CD4-positive, alpha-beta T cell treated with Interleukin-15 for 4 hours (primary cell): ENCODE results near the gene ECE1.
"Not testable (repeated sequence)": the region's sequence is repeated elsewhere in the genome, so short reads cannot be mapped to it uniquely, and the experiment has no call there.

Experiments
- DNase-seq: peaks from one replicate; pipeline ENCODE4 v3.0.0-alpha.2; 2020; ENCODE audit warnings: low spot score

ECE1 gene

DNA sequence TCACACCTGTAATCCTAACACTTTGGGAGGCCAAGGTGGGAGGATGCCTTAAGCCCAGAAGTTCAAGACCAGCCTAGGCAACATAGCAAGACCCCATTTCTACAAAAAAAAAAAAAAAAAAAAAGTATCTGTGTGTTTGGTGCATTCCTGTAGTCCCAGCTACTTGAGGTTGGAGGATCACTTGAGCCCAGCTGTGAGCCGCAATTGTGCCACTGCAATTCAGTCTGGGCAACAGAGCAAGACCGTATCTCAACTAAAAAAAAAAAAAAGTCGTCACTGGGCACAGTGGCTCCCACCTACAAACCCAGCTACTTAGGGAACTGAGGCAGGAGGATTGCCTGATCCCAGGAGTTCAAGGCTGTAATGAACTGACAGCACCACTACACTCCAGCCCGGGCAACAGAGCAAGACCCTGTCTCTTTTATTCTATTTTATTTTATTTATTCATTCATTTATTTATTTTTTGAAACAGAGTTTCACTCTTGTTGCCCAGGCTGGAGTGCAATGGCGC lies 105.0 kb downstream of the ECE1 start:
- no peak for DNase-seq

DNA sequence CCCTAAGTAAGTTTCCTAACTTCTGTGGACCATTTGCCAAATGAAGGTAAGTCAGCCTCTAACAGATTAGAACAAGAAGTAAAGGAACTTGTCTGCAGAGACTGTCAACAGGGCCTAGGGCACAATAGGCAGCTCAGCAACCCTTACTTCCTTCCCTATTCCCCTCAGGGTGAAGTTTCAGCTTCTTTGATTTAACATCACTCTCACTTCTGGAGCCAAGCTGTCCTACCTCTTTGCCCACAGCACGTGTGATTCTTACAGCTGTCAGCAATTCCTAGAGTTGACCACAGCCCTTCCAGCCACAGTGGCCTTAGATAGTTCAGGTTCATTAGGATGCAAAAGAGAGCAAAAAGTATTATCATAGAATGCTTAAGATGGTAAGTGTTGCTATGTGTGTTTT lies 106.0 kb downstream of the ECE1 start:
- no peak for DNase-seq

DNA sequence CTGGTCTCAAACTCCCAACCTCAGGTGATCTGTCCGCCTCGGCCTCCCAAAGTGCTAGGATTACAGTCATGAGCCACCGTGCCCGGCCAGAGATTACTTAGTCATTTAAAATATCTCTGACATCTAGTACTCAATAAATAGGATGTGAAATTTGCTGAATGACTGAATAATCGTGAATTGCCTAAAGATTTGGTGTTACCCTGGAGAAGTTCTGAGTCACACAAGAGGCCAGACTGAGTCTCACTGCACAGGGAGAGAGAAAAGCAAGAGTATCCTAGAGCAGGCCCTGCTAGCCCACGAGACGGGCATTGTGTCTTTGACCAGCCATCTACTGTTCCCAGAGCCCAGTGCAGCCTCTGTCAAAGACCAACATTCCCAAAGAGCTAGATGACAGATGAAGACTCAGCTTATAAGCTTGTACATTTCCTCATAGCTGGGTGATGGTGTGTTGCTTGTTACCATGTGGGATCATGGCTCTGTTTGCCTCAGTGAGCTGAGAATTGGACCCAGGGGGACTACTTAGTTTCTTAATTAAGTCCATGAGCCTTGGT lies 108.0 kb downstream of the ECE1 start:
- no peak for DNase-seq

DNA sequence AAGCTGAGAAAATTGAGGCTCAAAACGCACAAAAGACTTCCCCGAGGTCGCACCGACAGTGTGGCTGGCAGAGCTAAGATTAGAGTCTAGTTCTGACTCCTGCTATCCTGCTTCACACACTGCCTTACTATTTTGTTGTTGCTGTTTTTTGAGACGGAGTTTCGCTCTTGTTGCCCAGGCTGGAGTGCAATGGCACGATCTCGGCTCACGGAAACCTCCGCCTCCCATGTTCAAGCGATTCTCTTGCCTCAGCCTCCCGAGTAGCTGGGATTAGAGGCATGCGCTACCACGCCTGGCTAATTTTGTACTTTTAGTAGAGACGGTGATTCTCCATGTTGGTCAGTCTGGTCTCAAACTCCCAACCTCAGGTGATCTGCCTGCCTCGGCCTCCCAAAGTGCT lies 112.0 kb downstream of the ECE1 start:
- DNase-seq = not testable (repeated sequence)

DNA sequence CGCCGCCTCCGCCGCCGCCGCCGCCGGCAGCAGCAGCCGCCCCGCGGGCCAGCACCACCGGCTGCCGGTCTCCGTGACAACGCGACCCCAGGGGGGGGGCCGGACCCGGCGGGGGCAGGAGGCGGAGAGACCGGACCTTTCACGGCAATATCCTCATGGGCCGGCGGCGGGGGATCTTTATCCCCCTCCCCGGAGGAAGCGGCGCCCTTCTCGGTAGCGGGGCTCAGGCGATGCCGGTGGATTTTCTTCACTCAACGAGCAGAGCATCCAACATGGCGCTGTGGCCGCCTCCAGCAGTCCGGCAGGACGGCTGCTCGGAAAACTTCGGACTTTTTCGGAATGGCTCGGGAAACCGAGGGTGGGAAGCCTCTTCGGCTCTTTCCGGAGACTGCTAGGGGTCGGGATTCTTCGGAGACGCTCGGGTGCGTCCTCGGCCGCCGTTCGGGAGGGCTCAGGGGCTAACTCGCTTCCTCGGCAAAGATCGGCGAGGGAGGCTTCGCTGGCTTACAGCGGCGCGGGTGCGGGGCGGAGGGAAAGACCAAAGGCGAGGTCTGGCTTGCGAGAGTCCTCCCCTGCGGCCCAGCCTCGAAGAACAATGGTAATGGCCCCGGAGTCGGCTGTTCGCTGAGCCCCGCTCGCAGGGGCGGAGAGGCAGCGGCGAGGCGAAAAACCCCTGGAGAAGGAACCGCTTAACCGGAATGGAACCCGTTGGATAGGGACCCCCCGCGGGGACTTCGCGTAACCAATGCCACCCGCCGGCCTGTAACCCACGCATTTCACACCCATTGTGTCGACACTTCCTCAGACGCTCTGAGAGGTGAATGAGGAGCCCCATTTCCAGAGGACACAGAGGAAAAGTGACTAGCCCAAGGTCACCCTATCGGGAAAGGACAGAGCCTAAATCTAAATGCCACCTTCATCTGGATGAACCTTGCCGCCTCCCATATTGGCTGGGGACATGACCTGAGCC lies 113.4 kb downstream of the ECE1 start, which contains the start of gene EIF4G3:
EIF4G3 (minus strand) TSS at position 312 of the 970 bp plus-strand sequence. CDS start 174,155 bp downstream, outside the sequence.
- DNase-seq = peak; percentile 100

DNA sequence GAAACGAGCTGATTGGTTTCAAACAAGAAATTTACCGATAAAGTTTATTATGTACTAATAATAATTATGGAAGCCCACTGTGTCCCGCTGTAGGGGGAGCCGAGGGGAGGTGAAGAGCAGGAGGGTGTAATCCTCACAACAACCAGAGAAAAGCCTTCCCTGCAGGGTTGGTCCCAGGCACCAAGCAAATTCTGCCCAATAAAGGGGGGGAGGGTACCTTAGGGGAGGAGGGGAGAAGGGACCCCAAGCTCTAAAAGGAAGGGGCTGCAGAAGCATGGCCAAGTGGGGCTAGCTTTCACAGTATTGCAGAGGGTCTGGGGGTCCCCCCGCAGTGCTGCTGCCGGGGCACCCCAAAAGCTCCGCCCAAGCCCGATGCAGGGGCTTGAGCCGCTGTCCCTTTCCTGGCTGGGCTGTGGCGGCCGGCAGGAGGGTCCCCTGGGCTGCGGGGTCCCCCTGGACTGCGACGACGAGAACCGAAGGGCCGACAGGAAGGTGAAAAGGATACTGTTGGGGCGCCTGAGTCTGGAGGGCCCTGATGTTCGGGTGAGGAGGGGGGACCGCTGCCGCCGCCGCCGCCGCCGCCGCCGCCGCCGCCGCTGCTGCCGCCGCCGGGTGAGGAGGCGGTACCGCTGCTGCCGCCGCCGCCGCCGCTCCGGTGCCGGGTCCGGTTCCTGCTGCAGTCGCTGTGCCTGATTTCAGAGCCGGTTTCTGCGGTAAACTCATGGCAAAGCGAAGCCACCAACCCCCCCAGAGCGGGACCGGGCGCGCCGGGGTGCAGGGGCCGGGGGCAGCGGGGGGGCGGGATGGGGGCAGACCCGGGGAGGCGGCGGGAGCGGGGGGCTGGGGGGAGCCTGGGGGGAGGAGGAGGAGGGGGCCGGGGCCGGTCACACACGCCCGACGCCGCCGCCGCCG lies 114.3 kb downstream of the ECE1 start:
- DNase-seq = peak; percentile 37

DNA sequence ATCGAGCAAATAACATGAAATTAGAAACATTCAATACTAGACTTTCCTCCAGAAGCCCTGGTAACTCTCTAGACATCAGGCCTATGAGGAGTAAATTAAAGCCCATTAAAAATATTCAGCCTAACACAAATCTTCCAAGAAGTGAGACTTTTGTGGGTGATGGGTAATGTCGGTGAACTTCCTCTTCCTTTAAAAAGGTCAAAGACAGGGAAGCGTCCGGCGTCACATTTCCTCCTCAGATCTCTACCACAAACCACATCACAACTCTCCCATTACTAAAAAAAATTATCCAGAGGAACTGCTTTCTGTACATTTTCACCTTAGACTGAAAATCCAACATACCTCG lies 115.0 kb downstream of the ECE1 start:
- DNase-seq = peak; percentile 52

DNA sequence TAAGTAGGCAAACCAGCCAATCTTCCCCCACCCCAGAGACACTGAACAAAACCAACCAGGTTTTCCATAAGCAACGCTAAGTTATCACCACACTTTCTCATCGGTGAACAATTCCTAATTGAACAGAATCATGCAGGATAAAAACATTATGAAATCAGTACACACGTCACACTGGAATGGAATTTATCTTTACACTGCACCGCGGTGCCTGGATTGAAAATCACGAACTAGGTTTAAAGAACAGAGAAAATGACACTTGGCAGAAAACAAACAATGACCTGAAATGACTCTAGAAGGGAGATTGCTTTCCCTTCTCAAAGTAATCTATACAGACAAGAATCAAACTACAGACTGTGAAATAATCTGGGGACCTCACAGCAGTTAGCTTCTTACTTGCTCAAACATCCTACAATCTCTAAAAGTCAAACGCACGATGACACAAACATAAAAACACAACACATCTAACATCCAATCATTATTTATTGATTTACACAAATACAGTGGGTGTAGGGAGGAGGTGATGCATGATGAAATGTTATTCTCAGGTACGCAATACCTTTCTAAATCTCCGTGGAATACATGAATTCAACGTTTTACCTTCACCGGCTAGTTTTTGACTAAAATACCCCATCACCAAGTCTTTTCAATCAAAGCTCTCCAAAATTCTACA lies 115.5 kb downstream of the ECE1 start:
- no peak for DNase-seq

DNA sequence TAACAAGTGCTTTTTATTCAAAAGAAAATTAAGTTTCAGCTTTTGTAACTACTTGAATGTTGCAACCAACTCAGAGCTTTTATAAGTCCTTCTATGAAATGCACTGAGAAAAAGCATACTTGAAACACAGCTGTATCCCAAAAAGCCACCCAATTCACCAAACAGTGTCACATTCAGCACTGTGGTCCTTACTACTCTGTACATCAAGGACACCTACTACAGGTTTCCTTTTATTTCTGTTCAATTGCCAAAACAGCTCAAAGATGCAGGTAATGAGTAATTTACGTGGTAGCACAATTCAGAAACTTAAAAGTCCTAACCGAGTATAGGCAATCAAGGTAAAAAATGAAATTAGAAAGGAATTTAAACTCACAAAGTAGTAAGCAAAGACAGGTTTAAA lies 116.0 kb downstream of the ECE1 start:
- no peak for DNase-seq

DNA sequence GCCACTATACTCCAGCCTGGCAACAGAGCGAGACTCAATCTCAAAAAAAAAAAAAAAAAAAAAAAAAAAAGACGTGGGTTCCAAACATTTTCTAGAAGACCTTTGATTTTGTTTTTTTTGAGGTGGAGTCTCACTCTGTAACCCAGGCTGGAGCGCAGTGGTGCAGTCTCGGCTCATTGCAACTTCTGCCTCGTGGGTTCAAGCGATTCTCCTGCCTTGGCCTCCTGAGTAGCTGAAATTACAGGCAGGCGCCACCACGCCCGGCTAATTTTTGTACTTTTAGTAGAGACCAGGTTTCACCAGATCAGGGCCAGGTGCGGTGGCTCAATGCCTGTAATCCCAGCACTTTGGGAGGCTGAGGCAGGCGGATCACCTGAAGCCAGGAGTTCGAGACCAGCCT lies 117.2 kb downstream of the ECE1 start:
- not testable (repeated sequence) for DNase-seq

DNA sequence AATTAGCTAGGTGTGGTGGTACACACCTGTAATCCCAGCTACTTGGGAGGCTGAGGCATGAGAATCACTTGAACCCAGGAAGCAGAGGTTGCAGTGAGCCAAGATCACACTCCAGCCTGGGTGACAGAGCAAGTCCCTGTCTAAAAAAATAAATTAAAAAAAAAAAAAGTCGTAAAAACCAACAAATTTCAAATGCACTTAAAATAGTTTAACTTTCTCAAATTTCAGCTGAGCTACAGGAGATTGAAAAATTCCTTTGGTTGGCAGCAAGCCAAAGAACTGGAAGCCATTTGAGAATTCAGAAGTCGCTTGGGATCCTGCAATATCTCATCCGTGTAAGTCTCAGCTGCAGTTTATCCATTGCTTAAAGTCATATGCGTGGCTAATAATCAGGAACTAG lies 119.4 kb downstream of the ECE1 start:
- DNase-seq = not testable (repeated sequence)

DNA sequence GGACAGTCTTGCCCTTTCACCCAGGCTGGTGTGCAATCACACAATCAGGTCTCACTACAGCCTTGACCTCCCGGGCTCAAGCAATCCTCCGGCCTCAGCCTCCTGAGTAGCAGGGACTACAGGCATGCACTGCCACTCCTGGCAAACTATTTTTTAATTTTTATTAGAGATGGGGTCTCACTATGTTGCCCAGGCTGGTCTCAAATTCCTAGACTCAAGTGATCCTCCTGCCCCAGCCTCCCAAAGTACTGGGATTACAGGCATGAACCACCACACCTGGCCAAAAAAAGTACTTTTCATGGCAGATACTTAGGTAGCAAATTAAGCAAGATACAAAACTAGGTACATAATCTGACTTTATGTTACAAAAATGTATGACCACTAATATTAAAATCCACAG lies 121.8 kb downstream of the ECE1 start:
- no peak for DNase-seq
